OCI-LY7 (cell line): Measurements from ENCODE around the gene COQ9. TPM values are rescaled to one million over a fixed set of nuclear protein-coding genes. Genes with fewer than 3 reads are reported as not detected.

ENCODE experiments used
- BruUV-seq: library from RNA; stranded (reverse); fragments of 400-500 nt; replicated peaks from 2 replicates; lab custom pipeline; 2021; lab: Mats Ljungman, UMichigan
- CTCF ChIA-PET: fragments of 300-600 bp; sonication (Branson Sonifier 250); formaldehyde crosslinking; loops from one replicate; lab custom pipeline; 2022; ENCODE audit warnings: antibody characterized with exemption; ENCODE audit not compliant: unreplicated experiment; lab: Charles Lee
- POLR2A ChIA-PET: fragments of 300-600 bp; sonication (Branson Sonifier 250); formaldehyde crosslinking; loops from one replicate; lab custom pipeline; 2022; ENCODE audit warnings: antibody characterized with exemption; lab: Charles Lee
- DNase-seq: peaks from one replicate; pipeline ENCODE4 v3.0.0-alpha.2; 2015; ENCODE audit warnings: low spot score
- H2AFZ ChIP-seq: fragments of 200-600 bp; sonication (generic), shearing (Covaris generic); 2 replicates; pipeline ENCODE4 v1.6.1; 2014; ENCODE audit warnings: mild to moderate bottlenecking, antibody characterized with exemption, low read length, moderate library complexity
- H3K27ac ChIP-seq: fragments of 200-600 bp; sonication (generic); 2 replicates; pipeline ENCODE4 v1.5.1; 2014; ENCODE audit warnings: mixed run types, low read depth, mild to moderate bottlenecking, moderate library complexity, low read length, inconsistent platforms; ENCODE audit not compliant: poor library complexity, severe bottlenecking
- H3K36me3 ChIP-seq: fragments of 200-600 bp; sonication (generic); 2 replicates; pipeline ENCODE4 v1.6.1; 2014; ENCODE audit warnings: mild to moderate bottlenecking, antibody characterized with exemption, low read length, moderate library complexity, mixed read lengths; ENCODE audit not compliant: insufficient read depth
- H3K4me1 ChIP-seq: fragments of 200-600 bp; sonication (generic); 2 replicates; pipeline ENCODE4 v1.5.1; 2014; ENCODE audit warnings: mild to moderate bottlenecking, low read length; ENCODE audit not compliant: insufficient read depth, poor library complexity, severe bottlenecking
- H3K4me2 ChIP-seq: fragments of 200-600 bp; sonication (generic); 2 replicates; pipeline ENCODE4 v1.6.1; 2014; ENCODE audit warnings: mild to moderate bottlenecking, low read length
- H3K4me3 ChIP-seq: fragments of 200-600 bp; sonication (generic); 2 replicates; pipeline ENCODE4 v1.5.1; 2014; ENCODE audit warnings: mild to moderate bottlenecking, low read depth, low read length; ENCODE audit not compliant: poor library complexity, severe bottlenecking
- H3K79me2 ChIP-seq: fragments of 200-600 bp; sonication (generic); 2 replicates; pipeline ENCODE4 v1.6.1; 2016; ENCODE audit warnings: low read depth, mild to moderate bottlenecking, low read length, moderate library complexity, mixed read lengths; ENCODE audit not compliant: insufficient read depth
- H3K9me2 ChIP-seq: fragments of 200-600 bp; sonication (generic); 2 replicates; pipeline ENCODE4 v1.6.1; 2016; ENCODE audit warnings: mild to moderate bottlenecking, low read length, mixed read lengths; ENCODE audit not compliant: insufficient read depth
- H3K9me3 ChIP-seq: fragments of 200-600 bp; sonication (generic); 2 replicates; pipeline ENCODE4 v1.6.1; 2014; ENCODE audit warnings: mild to moderate bottlenecking, mixed run types, low read length, mixed read lengths
- H4K20me1 ChIP-seq: fragments of 200-600 bp; sonication (generic); 2 replicates; pipeline ENCODE4 v1.6.1; 2014; ENCODE audit warnings: mild to moderate bottlenecking, antibody characterized with exemption, low read length, moderate library complexity, mixed read lengths; ENCODE audit not compliant: insufficient read depth
- CTCF ChIP-seq: fragments of 200-600 bp; sonication (generic); conservative IDR thresholded peaks from 2 replicates; pipeline ENCODE4 v1.5.1; 2014; ENCODE audit warnings: mild to moderate bottlenecking, antibody characterized with exemption, low read length, moderate library complexity, mixed read lengths
- EZH2phosphoT487 ChIP-seq: fragments of 200-600 bp; sonication (generic); IDR thresholded peaks from 2 replicates; pipeline ENCODE4 v1.6.1; 2018; ENCODE audit warnings: low read depth, borderline replicate concordance, mild to moderate bottlenecking, mixed run types, antibody characterized with exemption, low read length, moderate library complexity, mixed read lengths
- intact Hi-C: fragments of 100-400 bp; cut with micrococcal nuclease; formaldehyde crosslinking; loops from one replicate; pipeline ENCODE4 v1.10.0; 2022; ENCODE audit not compliant: unreplicated experiment
- total RNA-seq, 2 experiments: library from RNA; depleted of rRNA in 1 of 2; stranded (reverse); fragments of >200 nt in 1 of 2; shearing (Covaris generic) in 1 of 2; gene quantifications; 2 replicates each; pipeline ENCODE4 v1.2.3, GENCODE V29; 2014 to 2022

The COQ9 gene
- total RNA-seq, 2 experiments from 2014 or later = 30.5 to 45.2 TPM

DNA sequence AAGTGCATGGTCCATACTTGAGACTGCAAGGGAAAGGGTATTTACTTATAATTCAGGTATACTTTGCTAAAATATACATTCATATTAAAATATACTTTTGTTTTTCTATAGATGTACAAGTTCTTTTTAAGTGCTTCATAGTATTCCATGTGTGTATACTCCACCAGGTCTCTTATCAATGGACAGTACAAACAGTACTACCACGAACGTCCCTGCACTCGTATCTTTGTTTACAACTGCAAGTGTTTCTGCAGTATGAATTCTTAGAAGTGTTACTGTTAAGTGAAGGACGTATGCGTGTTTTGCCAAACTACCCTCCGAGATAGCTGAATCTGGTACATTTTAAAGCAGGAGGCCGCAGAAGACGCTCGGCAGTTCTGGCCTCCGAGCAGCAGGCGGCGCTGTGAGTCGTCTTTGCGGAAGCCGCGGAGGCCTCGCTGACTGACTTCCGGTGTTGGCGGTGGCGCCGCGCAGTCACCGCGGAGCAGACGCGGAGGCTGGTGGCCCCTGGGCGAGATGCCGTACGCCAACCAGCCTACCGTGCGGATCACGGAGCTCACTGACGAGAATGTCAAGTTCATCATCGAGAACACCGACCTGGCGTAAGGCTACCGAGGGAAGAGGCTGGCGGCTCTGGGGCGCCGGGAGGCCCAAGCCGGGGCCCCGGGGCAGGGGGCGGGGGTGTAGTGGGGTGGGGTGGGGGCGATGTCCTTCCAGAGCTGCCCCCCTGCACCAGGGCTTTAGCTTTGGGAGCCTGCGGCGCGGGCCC lies 15.1 kb downstream of the COQ9 start, which contains the start of gene POLR2C:
Gene POLR2C, plus strand, starts transcription at position 471 of the 769 bp plus-strand sequence. Its CDS starts 46 bp downstream, at position 517.
- no peak for TF ChIP-seq EZH2phosphoT487
- TF ChIP-seq CTCF = peak; percentile 90
- BruUV-seq = no TSS peak
- Histone ChIP-seq H3K9me3 (no peaks in the 10 kb centered on the region), H2AFZ (peak within 1 kb of the TSS; percentile 51; the same call in 1 of the 2 replicates), H3K79me2 (peaks cover 14% of the 10 kb centered on the region), H3K27ac (no peak within 1 kb of the TSS), H3K4me2 (peak within 1 kb of the TSS; percentile 97), H3K36me3 (peaks cover 54% of the 10 kb centered on the region), H4K20me1 (no peaks in the 10 kb centered on the region), H3K4me3 (peak within 1 kb of the TSS; percentile 97), H3K4me1 (peaks cover 9% of the 10 kb centered on the region), H3K9me2 (no peaks in the 10 kb centered on the region)
- intact Hi-C loops = loop anchor here (5.0 kb wide), 1 partner anchor 75 kb away; the partner anchor contains the start of gene CCDC102A
- peak; percentile 94 for DNase-seq
- CTCF ChIA-PET = interaction anchor here (1.0 to 1.1 kb wide), 3 partner anchors 11 to 49 kb away, joined by 3 to 5 read pairs (median 4); partner anchors contain the start of genes CIAPIN1 and COQ9
- POLR2A ChIA-PET = interaction anchor here (0.6 to 1.4 kb wide), 11 partner anchors 9 to 692 kb away, joined by 3 to 9 read pairs (median 3); partner anchors contain the start of genes CIAPIN1 and COQ9

DNA sequence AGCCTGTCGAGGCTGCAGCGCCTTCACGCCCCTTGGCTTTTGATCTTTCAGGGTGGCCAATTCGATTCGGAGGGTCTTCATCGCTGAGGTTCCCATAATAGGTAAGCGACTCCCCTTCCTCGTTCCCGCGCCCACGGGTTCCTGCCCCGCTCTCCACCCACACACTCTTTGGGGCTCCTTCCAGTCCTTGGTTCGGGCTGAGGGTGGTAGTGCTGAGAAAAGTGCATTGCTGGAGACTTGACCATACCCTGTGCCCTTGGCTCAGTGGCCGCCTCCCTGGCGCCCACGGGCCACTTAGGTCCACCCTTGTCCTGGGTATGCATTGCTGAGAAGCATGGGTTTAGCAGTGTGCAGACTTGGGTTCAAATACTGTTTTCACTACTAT lies 15.7 kb downstream of the COQ9 start:
- no TSS peak for BruUV-seq
- CTCF ChIA-PET = interaction anchor here (1.0 to 1.1 kb wide), 3 partner anchors 10 to 50 kb away, joined by 3 to 5 read pairs (median 4); partner anchors contain the start of genes CIAPIN1 and COQ9

More for the DNA sequence above, 15.7 kb downstream of the COQ9 start:
- no peaks in the 10 kb centered on the region for H3K9me3 ChIP-seq
- H3K27ac ChIP-seq = no peak overlapping the region
- no peaks in the 10 kb centered on the region for H3K9me2 ChIP-seq
- H3K79me2 ChIP-seq = peaks cover 14% of the 10 kb centered on the region
- TF ChIP-seq CTCF (no peak), EZH2phosphoT487 (no peak)
- intact Hi-C loops = loop anchor here (5.0 kb wide), 1 partner anchor 74 kb away; the partner anchor contains the start of gene CCDC102A
- POLR2A ChIA-PET = interaction anchor here (0.7 to 1.4 kb wide), 8 partner anchors 9 to 162 kb away, joined by 3 to 9 read pairs (median 3); partner anchors contain the start of genes CIAPIN1 and COQ9
- H3K4me2 ChIP-seq = peak overlapping the region; percentile 97
- DNase-seq = no peak
- H2AFZ ChIP-seq = peak overlapping the region; percentile 9; the same call in 1 of the 2 replicates
- H3K4me3 ChIP-seq = peak overlapping the region; percentile 97
- H3K36me3 ChIP-seq = peaks cover 55% of the 10 kb centered on the region
- no peaks in the 10 kb centered on the region for H4K20me1 ChIP-seq
- H3K4me1 ChIP-seq = peaks cover 9% of the 10 kb centered on the region
